ENCODE measurements around the gene PBOV1.

- TF ChIP-seq USF1 (IDR thresholded peaks at IDR 0.05) (no peak), EP300 (IDR thresholded peaks at IDR 0.05; ENCODE audit: borderline replicate concordance) (no peak), CREB1 (IDR thresholded peaks at IDR 0.05; ENCODE audit: low read depth) (no peak), TAF1 (IDR thresholded peaks at IDR 0.05; ENCODE audit: low read depth) (no peak), YY1 (IDR thresholded peaks at IDR 0.05; ENCODE audit: low read depth) (no peak), MAX (IDR thresholded peaks at IDR 0.05) (no peak), NFIC (IDR thresholded peaks at IDR 0.05) (no peak), CEBPB (IDR thresholded peaks at IDR 0.05) (no peak)
These were observed 15.0 kb downstream of the PBOV1 start for GRCh38 chr6:138203315-138203714.

Measured in Ishikawa (cell line).